COLO829 (cell line): Measurements from ENCODE around the gene MUC5AC.
"Not testable (repeated sequence)": the region's sequence is repeated elsewhere in the genome, so short reads cannot be mapped to it uniquely, and the experiment has no call there.

Source experiments
- DNase-seq: peaks from one replicate; pipeline ENCODE4 v3.0.0; 2012; ENCODE audit warnings: low spot score

Gene MUC5AC

GRCh38 chr11:1237128-1237580, 79.4 kb downstream of the MUC5AC start:
- no peak for DNase-seq

GRCh38 chr11:1237851-1238250, 80.1 kb downstream of the MUC5AC start:
- DNase-seq: no peak

DNA sequence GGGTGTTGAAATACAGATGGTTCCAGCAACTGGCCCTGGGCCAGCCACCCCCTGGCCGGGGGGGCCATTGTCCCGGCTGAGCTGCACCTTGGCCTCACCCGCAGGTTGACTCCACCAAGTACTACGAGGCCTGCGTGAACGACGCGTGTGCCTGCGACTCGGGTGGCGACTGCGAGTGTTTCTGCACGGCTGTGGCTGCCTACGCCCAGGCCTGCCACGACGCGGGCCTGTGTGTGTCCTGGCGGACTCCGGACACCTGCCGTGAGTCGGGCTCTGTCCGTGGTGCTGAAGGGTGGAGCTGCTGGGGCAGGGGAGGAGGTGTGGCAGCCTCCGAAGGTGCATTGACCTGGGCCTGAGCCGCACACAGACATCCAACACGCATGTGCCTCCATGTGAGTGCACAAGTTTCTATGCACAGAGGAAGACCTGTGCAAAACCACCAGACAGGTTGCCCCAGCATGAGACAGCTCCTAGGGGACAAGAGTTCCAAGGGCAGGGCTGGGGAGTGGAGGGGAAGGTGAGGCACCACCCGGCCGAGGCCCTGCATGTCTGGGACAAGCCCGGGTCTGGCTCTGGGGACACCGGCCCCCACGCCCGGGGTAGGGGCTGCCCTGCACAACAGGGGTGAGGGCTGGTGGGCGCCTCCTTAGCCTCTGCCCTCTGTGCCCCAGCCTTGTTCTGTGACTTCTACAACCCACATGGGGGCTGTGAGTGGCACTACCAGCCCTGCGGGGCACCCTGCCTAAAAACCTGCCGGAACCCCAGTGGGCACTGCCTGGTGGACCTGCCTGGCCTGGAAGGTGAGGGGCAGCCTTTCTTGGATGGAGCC, 81.2 kb downstream of the MUC5AC start:
- no peak for DNase-seq

DNA sequence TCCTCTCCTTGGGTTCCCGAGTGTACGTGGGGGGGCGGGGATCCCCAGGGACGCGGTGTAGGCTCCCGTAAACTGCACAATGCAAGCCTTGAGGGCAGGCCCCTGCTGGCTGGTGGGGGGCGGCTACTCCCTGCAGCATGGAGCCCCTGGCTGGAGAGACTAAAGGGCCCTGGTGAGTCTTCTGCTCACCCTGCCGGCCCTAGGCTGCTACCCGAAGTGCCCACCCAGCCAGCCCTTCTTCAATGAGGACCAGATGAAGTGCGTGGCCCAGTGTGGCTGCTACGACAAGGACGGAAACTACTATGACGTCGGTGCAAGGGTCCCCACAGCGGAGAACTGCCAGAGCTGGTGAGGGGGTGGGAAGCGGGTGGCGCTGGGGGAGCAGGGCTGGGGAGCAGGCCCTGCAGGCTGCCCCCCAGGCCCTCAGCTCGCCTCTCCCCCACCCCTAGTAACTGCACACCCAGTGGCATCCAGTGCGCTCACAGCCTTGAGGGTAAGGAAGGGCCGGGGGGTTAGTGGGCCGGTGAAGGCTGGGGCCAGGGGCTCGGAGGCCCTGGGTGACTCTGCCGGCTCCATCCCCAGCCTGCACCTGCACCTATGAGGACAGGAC, 81.9 kb downstream of the MUC5AC start:
- no peak for DNase-seq

DNA sequence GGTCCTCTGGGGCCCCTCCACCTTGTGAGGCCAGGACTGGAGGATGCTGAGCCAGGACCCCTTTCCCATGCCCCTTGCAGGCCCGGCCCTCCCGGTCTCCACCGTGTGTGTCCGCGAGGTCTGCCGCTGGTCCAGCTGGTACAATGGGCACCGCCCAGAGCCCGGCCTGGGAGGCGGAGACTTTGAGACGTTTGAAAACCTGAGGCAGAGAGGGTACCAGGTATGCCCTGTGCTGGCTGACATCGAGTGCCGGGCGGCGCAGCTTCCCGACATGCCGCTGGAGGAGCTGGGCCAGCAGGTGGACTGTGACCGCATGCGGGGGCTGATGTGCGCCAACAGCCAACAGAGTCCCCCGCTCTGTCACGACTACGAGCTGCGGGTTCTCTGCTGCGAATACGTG, 83.0 kb downstream of the MUC5AC start:
- DNase-seq: no peak

DNA sequence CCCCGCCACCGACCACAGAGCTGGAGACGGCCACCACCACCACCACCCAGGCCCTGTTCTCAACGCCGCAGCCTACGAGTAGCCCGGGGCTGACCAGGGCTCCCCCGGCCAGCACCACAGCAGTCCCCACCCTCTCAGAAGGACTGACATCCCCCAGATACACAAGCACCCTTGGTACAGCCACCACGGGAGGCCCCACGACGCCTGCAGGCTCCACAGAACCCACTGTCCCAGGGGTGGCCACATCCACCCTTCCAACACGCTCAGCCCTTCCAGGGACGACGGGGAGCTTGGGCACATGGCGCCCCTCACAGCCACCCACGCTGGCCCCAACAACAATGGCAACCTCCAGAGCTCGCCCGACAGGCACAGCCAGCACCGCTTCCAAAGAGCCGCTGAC, 84.0 kb downstream of the MUC5AC start:
- no peak for DNase-seq

DNA sequence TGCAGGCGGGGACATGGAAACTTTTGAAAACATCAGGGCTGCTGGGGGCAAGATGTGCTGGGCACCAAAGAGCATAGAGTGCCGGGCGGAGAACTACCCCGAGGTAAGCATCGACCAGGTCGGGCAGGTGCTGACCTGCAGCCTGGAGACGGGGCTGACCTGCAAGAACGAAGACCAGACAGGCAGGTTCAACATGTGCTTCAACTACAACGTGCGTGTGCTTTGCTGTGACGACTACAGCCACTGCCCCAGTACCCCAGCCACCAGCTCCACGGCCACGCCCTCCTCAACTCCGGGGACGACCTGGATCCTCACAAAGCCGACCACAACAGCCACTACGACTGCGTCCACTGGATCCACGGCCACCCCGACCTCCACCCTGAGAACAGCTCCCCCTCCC, 84.5 kb downstream of the MUC5AC start:
- no peak for DNase-seq

GRCh38 chr11:1242751-1243150, 85.0 kb downstream of the MUC5AC start:
- not testable (repeated sequence) for DNase-seq

GRCh38 chr11:1243521-1243920, 85.8 kb downstream of the MUC5AC start:
- not testable (repeated sequence) for DNase-seq

GRCh38 chr11:1244557-1244956, 86.8 kb downstream of the MUC5AC start:
- not testable (repeated sequence) for DNase-seq

DNA sequence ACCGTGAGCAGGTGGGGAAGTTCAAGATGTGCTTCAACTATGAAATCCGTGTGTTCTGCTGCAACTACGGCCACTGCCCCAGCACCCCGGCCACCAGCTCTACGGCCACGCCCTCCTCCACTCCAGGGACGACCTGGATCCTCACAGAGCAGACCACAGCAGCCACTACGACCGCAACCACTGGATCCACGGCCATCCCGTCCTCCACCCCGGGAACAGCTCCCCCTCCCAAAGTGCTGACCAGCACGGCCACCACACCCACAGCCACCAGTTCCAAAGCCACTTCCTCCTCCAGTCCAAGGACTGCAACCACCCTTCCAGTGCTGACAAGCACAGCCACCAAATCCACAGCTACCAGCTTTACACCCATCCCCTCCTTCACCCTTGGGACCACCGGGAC, 88.0 kb downstream of the MUC5AC start:
- not testable (repeated sequence) for DNase-seq

GRCh38 chr11:1246301-1246700, 88.5 kb downstream of the MUC5AC start:
- DNase-seq: not testable (repeated sequence)

GRCh38 chr11:1247026-1247425, 89.3 kb downstream of the MUC5AC start:
- not testable (repeated sequence) for DNase-seq

- DNase-seq: not testable (repeated sequence)
These were observed 91.2 kb downstream of the MUC5AC start for GRCh38 chr11:1248951-1249350.

DNA sequence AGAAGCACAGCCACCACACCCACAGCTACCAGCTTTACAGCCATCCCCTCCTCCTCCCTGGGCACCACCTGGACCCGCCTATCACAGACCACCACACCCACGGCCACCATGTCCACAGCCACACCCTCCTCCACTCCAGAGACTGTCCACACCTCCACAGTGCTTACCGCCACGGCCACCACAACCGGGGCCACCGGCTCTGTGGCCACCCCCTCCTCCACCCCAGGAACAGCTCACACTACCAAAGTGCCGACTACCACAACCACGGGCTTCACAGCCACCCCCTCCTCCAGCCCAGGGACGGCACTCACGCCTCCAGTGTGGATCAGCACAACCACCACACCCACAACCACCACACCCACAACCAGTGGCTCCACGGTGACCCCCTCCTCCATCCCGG, 92.7 kb downstream of the MUC5AC start:
- DNase-seq: not testable (repeated sequence)
